Measurements from ENCODE around the gene MLC1. TPM values are rescaled to one million over a fixed set of nuclear protein-coding genes. Genes with fewer than 3 reads are reported as not detected.

The MLC1 gene
- polyA plus RNA-seq, 1 donor (not counting 4 experiments of a cell fraction or from before 2014, with no cell fraction given) = not detected

GRCh38 chr22:50125029-50125428 lies 39.8 kb upstream of the MLC1 start:
- DNase-seq (ENCODE audit: low read depth, low spot score) = no peak
- Histone ChIP-seq H4K20me1 (ENCODE audit: control insufficient read depth, extremely low read depth, insufficient read depth, low read length) (no peaks in the 10 kb centered on the region), H3K9me3 (ENCODE audit: control insufficient read depth, low read depth, low read length) (peaks cover 5% of the 10 kb centered on the region), H3K4me3 (ENCODE audit: control insufficient read depth in 2 of 3, extremely low read depth in 1 of 3, insufficient read depth in 2 of 3, low read depth in 1 of 3, low read length in 3 of 3) (no peak overlapping the region), H3K27ac (ENCODE audit: control insufficient read depth, insufficient read depth, low read length) (no peak overlapping the region), H3K9ac (ENCODE audit: control insufficient read depth, extremely low read depth, insufficient read depth, low read length) (no peak overlapping the region), H3K36me3 (ENCODE audit: control insufficient read depth in 2 of 2, extremely low read depth in 1 of 2, insufficient read depth in 2 of 2, low read length in 2 of 2) (no peaks in the 10 kb centered on the region), H3K27me3 (ENCODE audit: control insufficient read depth, extremely low read depth, insufficient read depth, low read length) (peaks cover 20% of the 10 kb centered on the region), H3K4me2 (ENCODE audit: control insufficient read depth, extremely low read depth, insufficient read depth, low read depth, low read length) (no peak overlapping the region), H3K9me1 (ENCODE audit: control insufficient read depth, extremely low read depth, insufficient read depth, low read length) (no peaks in the 10 kb centered on the region), H3K4me1 (ENCODE audit: control insufficient read depth, extremely low read depth, insufficient read depth, low read length) (no peaks in the 10 kb centered on the region), H2AFZ (ENCODE audit: control insufficient read depth, low read length) (no peak overlapping the region), H3K79me2 (ENCODE audit: control insufficient read depth, insufficient read depth, low read length) (no peaks in the 10 kb centered on the region)
- dilution Hi-C loops (cut with MboI; ENCODE audit: extremely low pct_ligation_motif_present, low sequenced_read_pairs) = no loop called here
- TF ChIP-seq CTCF (optimal IDR thresholded peaks at IDR 0.05 in 1 of 3, IDR thresholded peaks at IDR 0.05 in 1 of 3, conservative IDR thresholded peaks at IDR 0.05 in 1 of 3; ENCODE audit: extremely low read depth in 1 of 3, insufficient read depth in 2 of 3, low read length in 3 of 3) = no peak
- TF ChIP-seq EZH2 (IDR thresholded peaks at IDR 0.05; ENCODE audit: low read length) = no peak
- FAIRE-seq = no peak

GRCh38 chr22:50123119-50123518 lies 37.9 kb upstream of the MLC1 start:
- no peak overlapping the region for H3K4me2 ChIP-seq (ENCODE audit: control insufficient read depth, extremely low read depth, insufficient read depth, low read depth, low read length)

More at GRCh38 chr22:50123119-50123518, 37.9 kb upstream of the MLC1 start:
- Histone ChIP-seq H3K27ac (ENCODE audit: control insufficient read depth, insufficient read depth, low read length) (no peak overlapping the region), H3K27me3 (ENCODE audit: control insufficient read depth, extremely low read depth, insufficient read depth, low read length) (peaks cover 32% of the 10 kb centered on the region), H3K4me1 (ENCODE audit: control insufficient read depth, extremely low read depth, insufficient read depth, low read length) (no peaks in the 10 kb centered on the region), H3K36me3 (ENCODE audit: control insufficient read depth in 2 of 2, extremely low read depth in 1 of 2, insufficient read depth in 2 of 2, low read length in 2 of 2) (no peaks in the 10 kb centered on the region), H3K79me2 (ENCODE audit: control insufficient read depth, insufficient read depth, low read length) (no peaks in the 10 kb centered on the region), H4K20me1 (ENCODE audit: control insufficient read depth, extremely low read depth, insufficient read depth, low read length) (no peaks in the 10 kb centered on the region), H3K9ac (ENCODE audit: control insufficient read depth, extremely low read depth, insufficient read depth, low read length) (no peak overlapping the region), H3K9me3 (ENCODE audit: control insufficient read depth, low read depth, low read length) (peaks cover 5% of the 10 kb centered on the region), H2AFZ (ENCODE audit: control insufficient read depth, low read length) (no peak overlapping the region), H3K4me3 (ENCODE audit: control insufficient read depth in 2 of 3, extremely low read depth in 1 of 3, insufficient read depth in 2 of 3, low read depth in 1 of 3, low read length in 3 of 3) (no peak overlapping the region), H3K9me1 (ENCODE audit: control insufficient read depth, extremely low read depth, insufficient read depth, low read length) (no peaks in the 10 kb centered on the region)
- TF ChIP-seq EZH2 (IDR thresholded peaks at IDR 0.05; ENCODE audit: low read length) (no peak), CTCF (optimal IDR thresholded peaks at IDR 0.05 in 1 of 3, IDR thresholded peaks at IDR 0.05 in 1 of 3, conservative IDR thresholded peaks at IDR 0.05 in 1 of 3; ENCODE audit: extremely low read depth in 1 of 3, insufficient read depth in 2 of 3, low read length in 3 of 3) (no peak)
- no peak for FAIRE-seq
- no peak for DNase-seq (ENCODE audit: low read depth, low spot score)
- dilution Hi-C loops (cut with MboI; ENCODE audit: extremely low pct_ligation_motif_present, low sequenced_read_pairs) = no loop called here
